Colonic mucosa (tissue), 4 donors: ENCODE results near the gene TBC1D9. TPM values are rescaled to one million over a fixed set of nuclear protein-coding genes. Genes with fewer than 3 reads are reported as not detected.

ENCODE experiments used
- DNase-seq: peaks from one replicate; pipeline ENCODE4 v3.0.0-alpha.2; 2020
- H3K27ac ChIP-seq: fragments of 200-600 bp; one replicate; pipeline ENCODE4 v1.8.0; 2021
- H3K27me3 ChIP-seq: fragments of 200-600 bp; one replicate; pipeline ENCODE4 v1.8.0; 2021
- H3K36me3 ChIP-seq: fragments of 200-600 bp; one replicate; pipeline ENCODE4 v1.8.0; 2021
- H3K4me1 ChIP-seq: fragments of 200-600 bp; one replicate; pipeline ENCODE4 v1.8.0; 2021; ENCODE audit warnings: mild to moderate bottlenecking
- H3K4me3 ChIP-seq: fragments of 200-600 bp; one replicate; pipeline ENCODE4 v1.8.0; 2021
- H3K9ac ChIP-seq, 2 donors: one replicate each; pipeline ENCODE4 v1.7.0; 2013; ENCODE audit warnings: control low read depth in 2 of 2, low read depth in 2 of 2, low read length in 2 of 2
- H3K9me3 ChIP-seq: fragments of 200-600 bp; one replicate; pipeline ENCODE4 v1.8.0; 2021
- CTCF ChIP-seq: fragments of 200-600 bp; IDR thresholded peaks from one replicate; pipeline ENCODE4 v1.8.0; 2022; ENCODE audit warnings: antibody characterized with exemption, mild to moderate bottlenecking
- intact Hi-C: fragments of 100-400 bp; cut with DNase I; formaldehyde crosslinking; loops from one replicate; pipeline ENCODE4 v1.14.1; 2022
- total RNA-seq, 2 donors: library from RNA; stranded (reverse); fragmentation: NEBNext Ultra II Directional in 1 of 2; extraction: Animal tissue kit (Norgen Biotek cat#: 25700) in 1 of 2; gene quantifications; one replicate each; pipeline ENCODE4 v1.2.1, GENCODE V29; 2021
- donor health status: healthy.
- donor health status: DM: no; HTN: no; CAD: no.
- donor health status: DM: no; HTN: no; CAD: no.

Gene TBC1D9
- total RNA-seq, 2 donors from 2014 or later: 6.8 to 11.6 TPM

- TF ChIP-seq CTCF: no peak
- no peaks in the 10 kb centered on the region for H3K36me3 ChIP-seq
- H3K27ac ChIP-seq: no peak overlapping the region
- no peaks in the 10 kb centered on the region for H3K9me3 ChIP-seq
- H3K27me3 ChIP-seq: no peaks in the 10 kb centered on the region
- intact Hi-C loops: loop anchor here (5.0 kb wide), 1 partner anchor 38 kb away; no protein-coding TSS in a partner anchor
- H3K9ac ChIP-seq: no peak overlapping the region
- DNase-seq: peak; percentile 34
- no peak overlapping the region for H3K4me3 ChIP-seq
- no peaks in the 10 kb centered on the region for H3K4me1 ChIP-seq
These were observed 120.6 kb downstream of the TBC1D9 start for GRCh38 chr4:140635606-140636005.

GRCh38 chr4:140633951-140634350 is 122.2 kb downstream of the TBC1D9 start:
- no peak for TF ChIP-seq CTCF
- no peaks in the 10 kb centered on the region for H3K27me3 ChIP-seq
- no peak overlapping the region for H3K9ac ChIP-seq
- no peak overlapping the region for H3K27ac ChIP-seq
- no peak for DNase-seq
- no peaks in the 10 kb centered on the region for H3K9me3 ChIP-seq
- no peaks in the 10 kb centered on the region for H3K36me3 ChIP-seq
- intact Hi-C loops: no loop called here
- no peaks in the 10 kb centered on the region for H3K4me1 ChIP-seq
- no peak overlapping the region for H3K4me3 ChIP-seq

GRCh38 chr4:140633124-140633523 is 123.1 kb downstream of the TBC1D9 start:
- no peak for DNase-seq
- H3K27ac ChIP-seq: no peak overlapping the region
- TF ChIP-seq CTCF: no peak
- H3K27me3 ChIP-seq: no peaks in the 10 kb centered on the region
- H3K9me3 ChIP-seq: no peaks in the 10 kb centered on the region
- H3K36me3 ChIP-seq: no peaks in the 10 kb centered on the region
- no peaks in the 10 kb centered on the region for H3K4me1 ChIP-seq
- no peak overlapping the region for H3K4me3 ChIP-seq
- intact Hi-C loops: no loop called here
- no peak overlapping the region for H3K9ac ChIP-seq

GRCh38 chr4:140630246-140630645 is 125.9 kb downstream of the TBC1D9 start:
- Histone ChIP-seq H3K27ac (no peak overlapping the region), H3K27me3 (no peaks in the 10 kb centered on the region), H3K36me3 (no peaks in the 10 kb centered on the region), H3K9me3 (no peaks in the 10 kb centered on the region), H3K4me3 (no peak overlapping the region), H3K4me1 (no peaks in the 10 kb centered on the region), H3K9ac (no peak overlapping the region)
- intact Hi-C loops: no loop called here
- TF ChIP-seq CTCF: no peak
- no peak for DNase-seq

GRCh38 chr4:140628016-140628415 is 128.2 kb downstream of the TBC1D9 start:
- Histone ChIP-seq H3K27me3 (no peaks in the 10 kb centered on the region), H3K9ac (no peak overlapping the region), H3K4me1 (no peaks in the 10 kb centered on the region), H3K9me3 (no peaks in the 10 kb centered on the region), H3K4me3 (no peak overlapping the region), H3K36me3 (no peaks in the 10 kb centered on the region), H3K27ac (no peak overlapping the region)
- intact Hi-C loops: no loop called here
- DNase-seq: no peak
- no peak for TF ChIP-seq CTCF
